ENCODE measurements around the gene LRRC56.

LRRC56 gene

DNA sequence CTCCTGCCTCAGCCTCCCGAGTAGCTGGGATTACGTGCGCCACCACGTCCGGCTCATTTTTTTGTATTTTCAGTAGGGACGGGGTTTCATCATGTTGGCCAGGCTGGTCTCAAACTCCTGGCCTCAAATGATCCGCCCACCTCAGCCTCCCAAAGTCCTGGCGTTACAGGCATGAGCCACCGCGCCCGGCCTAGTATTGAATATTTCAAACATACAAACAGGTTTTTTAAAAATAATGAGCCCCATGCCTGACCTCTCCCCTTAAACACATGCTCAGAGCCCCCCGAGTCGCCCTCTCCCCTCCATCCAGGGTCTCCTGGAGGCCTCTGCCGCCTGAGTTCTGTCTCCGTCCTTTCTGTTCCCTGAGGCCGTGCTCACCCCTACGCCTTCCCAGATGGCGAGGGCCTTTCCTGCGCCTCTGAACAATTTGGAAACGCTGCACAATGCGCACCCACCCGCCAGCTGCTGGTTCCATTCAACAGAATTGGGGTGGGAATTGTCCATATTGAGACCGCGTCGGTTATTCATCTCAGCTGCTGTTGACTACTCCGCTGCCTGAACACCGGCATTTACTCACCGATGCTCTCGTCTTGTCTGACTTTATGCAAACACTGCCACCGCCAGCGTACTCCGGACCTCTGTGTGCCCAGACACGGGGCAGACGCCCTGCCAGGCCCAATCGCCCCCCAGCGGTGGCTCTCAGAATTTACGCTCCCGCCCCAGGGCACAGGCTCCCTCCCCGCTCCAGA lies 16.7 kb upstream of the LRRC56 start:
- in situ Hi-C loops (cut with MboI; ENCODE audit: low sequenced_read_pairs): no loop called here

DNA sequence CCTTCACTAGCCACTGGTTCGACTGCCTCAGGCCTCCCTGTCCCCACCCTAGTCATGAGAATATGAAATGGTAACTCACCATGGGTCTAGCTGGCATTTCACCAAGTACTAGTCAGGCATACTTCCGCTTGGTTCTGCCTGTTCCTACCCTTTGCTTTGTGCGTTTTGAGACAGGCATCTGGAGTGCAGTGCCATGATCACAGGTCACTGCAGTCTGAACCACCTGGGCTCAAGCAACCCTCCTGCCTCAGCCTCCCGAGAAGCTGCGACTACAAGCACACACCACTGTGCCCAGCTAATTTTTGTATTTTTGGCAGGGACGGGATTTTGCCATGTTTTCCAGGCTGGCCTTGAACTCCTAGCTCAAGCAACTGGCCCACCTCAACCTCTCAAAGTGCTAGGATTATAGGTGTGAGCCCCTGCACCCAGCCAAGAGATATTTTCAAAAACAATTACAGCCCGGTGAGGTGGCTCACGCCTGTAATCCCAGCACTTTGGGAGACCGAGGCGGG lies 16.1 kb upstream of the LRRC56 start:
- in situ Hi-C loops (cut with MboI; ENCODE audit: low sequenced_read_pairs): no loop called here

GRCh38 chr11:526192-526591 lies 11.1 kb upstream of the LRRC56 start:
- in situ Hi-C loops (cut with MboI; ENCODE audit: low sequenced_read_pairs): no loop called here

- in situ Hi-C loops (cut with MboI; ENCODE audit: low sequenced_read_pairs): no loop called here
These were observed 9.0 kb upstream of the LRRC56 start for GRCh38 chr11:528166-528814.

- in situ Hi-C loops (cut with MboI; ENCODE audit: low sequenced_read_pairs): no loop called here
These were observed 8.3 kb upstream of the LRRC56 start for GRCh38 chr11:528815-529727.

- in situ Hi-C loops (cut with MboI; ENCODE audit: low sequenced_read_pairs): no loop called here
These were observed 7.5 kb upstream of the LRRC56 start for GRCh38 chr11:529728-530411.

DNA sequence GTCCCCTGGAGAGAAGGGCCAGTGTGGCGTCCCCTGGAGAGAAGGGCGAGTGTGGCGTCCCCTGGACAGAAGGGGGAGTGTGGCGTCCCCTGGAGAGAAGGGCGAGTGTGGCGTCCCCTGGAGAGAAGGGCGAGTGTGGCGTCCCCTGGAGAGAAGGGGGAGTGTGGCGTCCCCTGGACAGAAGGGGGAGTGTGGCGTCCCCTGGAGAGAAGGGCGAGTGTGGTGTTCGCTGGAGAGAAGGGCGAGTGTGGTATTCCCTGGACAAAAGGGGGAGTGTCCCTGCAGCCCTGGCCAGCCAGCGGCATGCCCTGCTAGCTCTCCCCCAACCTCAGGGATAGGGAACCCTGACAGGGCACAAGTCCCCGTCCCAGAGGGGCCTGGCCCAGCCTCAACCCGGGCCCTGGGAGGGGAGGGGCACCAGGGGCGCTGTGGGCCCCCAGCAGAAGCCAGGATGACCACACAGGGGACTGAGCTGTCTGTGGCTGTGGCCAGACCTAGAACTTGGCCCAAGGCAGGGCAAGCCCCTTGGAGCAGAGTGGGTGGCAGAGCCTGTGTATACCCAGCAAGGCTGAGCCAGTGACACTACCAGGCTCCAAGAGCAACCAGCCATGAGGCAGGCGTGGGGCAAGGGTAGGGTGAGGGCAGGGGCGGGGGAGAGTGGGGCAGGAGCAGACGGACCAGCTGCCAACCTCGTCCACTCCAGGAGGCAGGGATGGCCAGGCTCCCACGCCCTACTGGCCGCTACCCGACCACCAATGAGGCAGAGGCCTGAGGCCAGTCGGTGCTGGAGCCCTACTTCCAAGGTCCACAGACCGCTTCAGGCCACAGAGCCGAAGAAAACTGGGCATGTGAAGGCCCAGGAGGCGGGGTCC lies 6.1 kb upstream of the LRRC56 start:
- in situ Hi-C loops (cut with MboI; ENCODE audit: low sequenced_read_pairs): no loop called here

DNA sequence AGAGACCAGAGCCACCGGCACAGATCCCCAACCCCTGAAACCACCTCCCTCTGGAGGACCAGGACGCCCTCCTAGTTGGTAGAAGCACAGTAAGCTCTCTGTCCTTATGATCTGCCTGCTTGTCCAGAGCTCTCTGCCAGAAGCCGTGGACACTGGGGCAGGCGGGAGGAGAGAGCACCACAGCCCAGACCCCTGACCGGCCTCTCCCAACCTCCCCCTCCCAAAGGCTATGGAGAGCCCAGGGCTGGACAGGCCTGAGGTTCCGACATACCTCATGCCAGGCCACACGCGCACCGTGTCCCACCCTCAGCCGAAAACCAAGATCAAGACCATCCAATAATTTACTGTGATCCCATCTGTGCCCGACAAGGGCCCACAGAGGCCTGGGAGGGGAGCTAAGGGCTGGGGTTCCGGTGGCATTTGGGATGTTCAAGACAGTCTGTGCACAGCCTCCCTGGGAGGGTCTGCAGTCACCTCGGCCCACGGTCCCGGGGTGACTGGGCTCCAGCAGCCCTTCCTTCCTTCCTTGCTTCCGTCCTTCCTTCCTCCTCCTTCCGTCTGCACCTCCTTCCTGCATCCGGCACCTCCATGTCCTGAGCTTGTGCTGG lies 5.3 kb upstream of the LRRC56 start:
- in situ Hi-C loops (cut with MboI; ENCODE audit: low sequenced_read_pairs): no loop called here

DNA sequence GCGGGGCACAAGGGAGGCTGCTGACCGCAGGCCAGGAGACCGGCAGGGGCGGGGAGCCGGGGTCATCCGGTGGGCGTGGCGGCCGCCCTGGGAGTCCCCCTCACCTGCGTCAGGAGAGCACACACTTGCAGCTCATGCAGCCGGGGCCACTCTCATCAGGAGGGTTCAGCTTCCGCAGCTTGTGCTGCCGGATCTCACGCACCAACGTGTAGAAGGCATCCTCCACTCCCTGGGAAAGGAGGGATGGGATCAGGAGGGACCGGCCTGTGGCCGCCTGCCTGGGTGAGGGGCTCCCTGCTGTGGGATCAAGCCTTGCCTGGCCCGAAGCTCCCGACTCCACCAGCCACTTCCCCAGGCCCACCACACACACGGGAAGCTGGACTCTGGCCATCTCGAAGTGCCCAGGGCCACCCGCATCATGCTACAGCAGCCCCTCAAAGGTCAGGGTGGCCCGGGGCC lies 4.8 kb upstream of the LRRC56 start:
- in situ Hi-C loops (cut with MboI; ENCODE audit: low sequenced_read_pairs): no loop called here

GRCh38 chr11:532986-533585 lies 4.2 kb upstream of the LRRC56 start:
- in situ Hi-C loops (cut with MboI; ENCODE audit: low sequenced_read_pairs): no loop called here

GRCh38 chr11:533586-534395 lies 3.5 kb upstream of the LRRC56 start:
- in situ Hi-C loops (cut with MboI; ENCODE audit: low sequenced_read_pairs): no loop called here

- in situ Hi-C loops (cut with MboI; ENCODE audit: low sequenced_read_pairs): no loop called here
These were observed 2.7 kb upstream of the LRRC56 start for GRCh38 chr11:534396-535209.

DNA sequence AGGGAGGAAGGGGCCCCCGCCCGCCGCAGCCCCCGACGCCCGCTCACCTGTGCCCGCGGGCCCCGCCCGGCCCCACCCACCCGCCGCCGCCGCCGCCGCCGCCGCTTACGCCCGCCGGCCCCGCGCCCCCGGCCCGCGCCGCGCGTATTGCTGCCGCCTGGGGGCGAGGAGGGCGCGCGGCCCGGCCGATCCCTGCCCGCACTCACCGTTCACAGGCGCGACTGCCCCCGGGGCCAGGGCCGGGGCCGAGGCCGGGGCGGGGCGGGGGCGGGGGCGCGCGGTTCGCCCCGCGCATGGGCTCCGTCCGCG lies 2.2 kb upstream of the LRRC56 start:
- in situ Hi-C loops (cut with MboI; ENCODE audit: low sequenced_read_pairs): no loop called here

GRCh38 chr11:535519-536454 lies 1.5 kb upstream of the LRRC56 start, which contains the start of gene HRAS:
Gene HRAS (minus strand): TSS chr11:535576.
- in situ Hi-C loops (cut with MboI; ENCODE audit: low sequenced_read_pairs): no loop called here

GRCh38 chr11:537622-538430 lies 499 bp downstream of the LRRC56 start:
- in situ Hi-C loops (cut with MboI; ENCODE audit: low sequenced_read_pairs): no loop called here

Data from HL-60/S4 treated with retinoic acid at 250 ng/mL for 4 days and 3 days (cell line).